ENCODE results near the gene CASQ2.

GRCh38 chr1:115712911-115713609 lies 55.5 kb downstream of the CASQ2 start:
- no peak for TF ChIP-seq POLR2A (IDR thresholded peaks at IDR 0.05; ENCODE audit: insufficient read depth in 1 of 2, low read depth in 2 of 2, low read length in 2 of 2)
- TF ChIP-seq ZKSCAN1 (IDR thresholded peaks at IDR 0.05; ENCODE audit: low read length) = no peak
- TF ChIP-seq BHLHE40 (IDR thresholded peaks at IDR 0.05; ENCODE audit: low read length) = no peak
- no peak for TF ChIP-seq ZFP36 (IDR thresholded peaks at IDR 0.05; ENCODE audit: borderline replicate concordance, low read depth, low read length, partially characterized antibody)
- no peak for TF ChIP-seq ZBTB7A (CRISPR knock-in tag; IDR thresholded peaks at IDR 0.05)
- TF ChIP-seq, protein P1, sequence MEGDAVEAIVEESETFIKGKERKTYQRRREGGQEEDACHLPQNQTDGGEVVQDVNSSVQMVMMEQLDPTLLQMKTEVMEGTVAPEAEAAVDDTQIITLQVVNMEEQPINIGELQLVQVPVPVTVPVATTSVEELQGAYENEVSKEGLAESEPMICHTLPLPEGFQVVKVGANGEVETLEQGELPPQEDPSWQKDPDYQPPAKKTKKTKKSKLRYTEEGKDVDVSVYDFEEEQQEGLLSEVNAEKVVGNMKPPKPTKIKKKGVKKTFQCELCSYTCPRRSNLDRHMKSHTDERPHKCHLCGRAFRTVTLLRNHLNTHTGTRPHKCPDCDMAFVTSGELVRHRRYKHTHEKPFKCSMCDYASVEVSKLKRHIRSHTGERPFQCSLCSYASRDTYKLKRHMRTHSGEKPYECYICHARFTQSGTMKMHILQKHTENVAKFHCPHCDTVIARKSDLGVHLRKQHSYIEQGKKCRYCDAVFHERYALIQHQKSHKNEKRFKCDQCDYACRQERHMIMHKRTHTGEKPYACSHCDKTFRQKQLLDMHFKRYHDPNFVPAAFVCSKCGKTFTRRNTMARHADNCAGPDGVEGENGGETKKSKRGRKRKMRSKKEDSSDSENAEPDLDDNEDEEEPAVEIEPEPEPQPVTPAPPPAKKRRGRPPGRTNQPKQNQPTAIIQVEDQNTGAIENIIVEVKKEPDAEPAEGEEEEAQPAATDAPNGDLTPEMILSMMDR (CRISPR knock-in tag; IDR thresholded peaks at IDR 0.05) = no peak
- TF ChIP-seq HMGXB4 (CRISPR knock-in tag; IDR thresholded peaks at IDR 0.05; ENCODE audit: borderline replicate concordance in 1 of 2, low read depth in 1 of 2) = no peak
- no peak for TF ChIP-seq TAF1 (CRISPR knock-in tag; IDR thresholded peaks at IDR 0.05)
- TF ChIP-seq ISL2 (CRISPR knock-in tag; IDR thresholded peaks at IDR 0.05) = no peak
- TF ChIP-seq EZH2 (conservative IDR thresholded peaks at IDR 0.05; ENCODE audit: low read depth, low read length) = no peak
- no peak for TF ChIP-seq SETDB1 (CRISPR knock-in tag; IDR thresholded peaks at IDR 0.05; ENCODE audit: borderline replicate concordance)
- TF ChIP-seq ZNF644 (CRISPR knock-in tag; IDR thresholded peaks at IDR 0.05; ENCODE audit: low read depth) = no peak
